HG02981 (cell line): Measurements from ENCODE around the gene PPIB.
"Not testable (repeated sequence)": the region's sequence is repeated elsewhere in the genome, so short reads cannot be mapped to it uniquely, and the experiment has no call there.

Source experiments
- ATAC-seq: cut with Tn5 transposase; IDR thresholded peaks from one replicate; pipeline ENCODE4 v1.9.1; 2021; ENCODE audit warnings: mild to moderate bottlenecking, moderate library complexity; ENCODE audit not compliant: unreplicated experiment

Gene PPIB

GRCh38 chr15:64141798-64142512 is 20.9 kb downstream of the PPIB start:
- no peak for ATAC-seq

GRCh38 chr15:64138331-64138941 is 24.4 kb downstream of the PPIB start:
- no peak for ATAC-seq

- no peak for ATAC-seq
Observed at GRCh38 chr15:64137226-64137833, 25.5 kb downstream of the PPIB start.

GRCh38 chr15:64136347-64136746 is 26.5 kb downstream of the PPIB start:
- no peak for ATAC-seq

- ATAC-seq: no peak
Observed at GRCh38 chr15:64134345-64134829, 28.4 kb downstream of the PPIB start.

- ATAC-seq: no peak
Observed at GRCh38 chr15:64133623-64134344, 29.0 kb downstream of the PPIB start.

GRCh38 chr15:64132217-64132616 is 30.6 kb downstream of the PPIB start:
- no peak for ATAC-seq

- no peak for ATAC-seq
Observed at GRCh38 chr15:64131547-64131946, 31.3 kb downstream of the PPIB start.

- no peak for ATAC-seq
Observed at GRCh38 chr15:64130159-64130558, 32.7 kb downstream of the PPIB start.

GRCh38 chr15:64127521-64128270 is 35.1 kb downstream of the PPIB start:
- no peak for ATAC-seq

- ATAC-seq: no peak
Observed at GRCh38 chr15:64125978-64126377, 36.8 kb downstream of the PPIB start.

GRCh38 chr15:64122936-64123351 is 39.9 kb downstream of the PPIB start:
- ATAC-seq: no peak

GRCh38 chr15:64122444-64122843 is 40.4 kb downstream of the PPIB start:
- ATAC-seq: no peak

- no peak for ATAC-seq
Observed at GRCh38 chr15:64121614-64122013, 41.2 kb downstream of the PPIB start.

GRCh38 chr15:64120322-64120721 is 42.5 kb downstream of the PPIB start:
- not testable (repeated sequence) for ATAC-seq

- no peak for ATAC-seq
Observed at GRCh38 chr15:64117759-64118487, 44.9 kb downstream of the PPIB start.

- ATAC-seq: no peak
Observed at GRCh38 chr15:64112904-64113303, 49.9 kb downstream of the PPIB start.

- ATAC-seq: no peak
Observed at GRCh38 chr15:64112073-64112772, 50.6 kb downstream of the PPIB start.

GRCh38 chr15:64111679-64112050 is 51.2 kb downstream of the PPIB start:
- no peak for ATAC-seq
